Epithelial cell of prostate (primary cell): Measurements from ENCODE around the gene WHAMM.
"Not testable (repeated sequence)": the region's sequence is repeated elsewhere in the genome, so short reads cannot be mapped to it uniquely, and the experiment has no call there.

Experiments
- DNase-seq: peaks from one replicate; pipeline ENCODE4 v3.0.0-alpha.2; 2011; ENCODE audit warnings: low read depth, low spot score
- H3K27ac ChIP-seq: fragments of 450-650 bp; 2 replicates; pipeline ENCODE4 v1.5.1; 2017; ENCODE audit warnings: mild to moderate bottlenecking

WHAMM gene, protein sequence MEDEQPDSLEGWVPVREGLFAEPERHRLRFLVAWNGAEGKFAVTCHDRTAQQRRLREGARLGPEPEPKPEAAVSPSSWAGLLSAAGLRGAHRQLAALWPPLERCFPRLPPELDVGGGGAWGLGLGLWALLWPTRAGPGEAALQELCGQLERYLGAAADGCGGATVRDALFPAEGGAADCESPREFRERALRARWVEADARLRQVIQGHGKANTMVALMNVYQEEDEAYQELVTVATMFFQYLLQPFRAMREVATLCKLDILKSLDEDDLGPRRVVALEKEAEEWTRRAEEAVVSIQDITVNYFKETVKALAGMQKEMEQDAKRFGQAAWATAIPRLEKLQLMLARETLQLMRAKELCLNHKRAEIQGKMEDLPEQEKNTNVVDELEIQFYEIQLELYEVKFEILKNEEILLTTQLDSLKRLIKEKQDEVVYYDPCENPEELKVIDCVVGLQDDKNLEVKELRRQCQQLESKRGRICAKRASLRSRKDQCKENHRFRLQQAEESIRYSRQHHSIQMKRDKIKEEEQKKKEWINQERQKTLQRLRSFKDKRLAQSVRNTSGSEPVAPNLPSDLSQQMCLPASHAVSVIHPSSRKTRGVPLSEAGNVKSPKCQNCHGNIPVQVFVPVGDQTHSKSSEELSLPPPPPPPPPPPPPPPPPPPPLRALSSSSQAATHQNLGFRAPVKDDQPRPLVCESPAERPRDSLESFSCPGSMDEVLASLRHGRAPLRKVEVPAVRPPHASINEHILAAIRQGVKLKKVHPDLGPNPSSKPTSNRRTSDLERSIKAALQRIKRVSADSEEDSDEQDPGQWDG

DNA sequence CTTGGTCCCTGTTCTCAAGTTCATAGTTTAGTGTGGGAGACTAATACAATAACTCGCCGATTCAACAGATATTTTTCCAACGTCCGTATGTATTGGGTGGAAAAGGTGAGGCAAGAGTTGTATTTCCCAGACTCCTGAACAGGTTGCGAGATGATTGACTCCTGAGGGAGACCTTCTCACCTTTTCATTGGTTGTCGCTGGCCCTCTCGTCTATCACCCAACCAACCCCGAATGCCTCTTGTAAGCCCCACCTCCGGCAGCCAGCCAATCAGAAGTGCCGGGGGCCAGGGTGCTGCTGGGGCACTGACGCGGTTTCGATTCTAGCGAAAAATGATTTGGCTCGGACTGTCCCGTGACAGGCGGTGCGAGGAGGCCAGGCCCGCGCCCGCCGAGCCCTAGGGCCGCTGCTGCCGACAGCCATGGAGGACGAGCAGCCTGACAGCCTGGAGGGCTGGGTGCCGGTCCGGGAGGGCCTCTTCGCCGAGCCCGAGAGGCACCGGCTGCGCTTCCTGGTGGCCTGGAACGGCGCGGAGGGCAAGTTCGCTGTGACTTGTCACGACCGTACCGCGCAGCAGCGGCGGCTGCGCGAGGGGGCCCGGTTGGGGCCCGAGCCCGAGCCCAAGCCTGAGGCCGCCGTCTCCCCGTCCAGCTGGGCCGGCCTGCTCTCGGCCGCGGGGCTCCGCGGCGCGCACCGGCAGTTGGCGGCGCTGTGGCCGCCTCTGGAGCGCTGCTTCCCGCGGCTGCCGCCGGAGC is at the start of gene WHAMM:
Gene WHAMM (plus strand): TSS at position 321 of the 753 bp plus-strand sequence. CDS start 99 bp downstream, at position 420.
- DNase-seq = peak; percentile 98
- H3K27ac ChIP-seq = peak within 1 kb of the TSS; percentile 97

DNA sequence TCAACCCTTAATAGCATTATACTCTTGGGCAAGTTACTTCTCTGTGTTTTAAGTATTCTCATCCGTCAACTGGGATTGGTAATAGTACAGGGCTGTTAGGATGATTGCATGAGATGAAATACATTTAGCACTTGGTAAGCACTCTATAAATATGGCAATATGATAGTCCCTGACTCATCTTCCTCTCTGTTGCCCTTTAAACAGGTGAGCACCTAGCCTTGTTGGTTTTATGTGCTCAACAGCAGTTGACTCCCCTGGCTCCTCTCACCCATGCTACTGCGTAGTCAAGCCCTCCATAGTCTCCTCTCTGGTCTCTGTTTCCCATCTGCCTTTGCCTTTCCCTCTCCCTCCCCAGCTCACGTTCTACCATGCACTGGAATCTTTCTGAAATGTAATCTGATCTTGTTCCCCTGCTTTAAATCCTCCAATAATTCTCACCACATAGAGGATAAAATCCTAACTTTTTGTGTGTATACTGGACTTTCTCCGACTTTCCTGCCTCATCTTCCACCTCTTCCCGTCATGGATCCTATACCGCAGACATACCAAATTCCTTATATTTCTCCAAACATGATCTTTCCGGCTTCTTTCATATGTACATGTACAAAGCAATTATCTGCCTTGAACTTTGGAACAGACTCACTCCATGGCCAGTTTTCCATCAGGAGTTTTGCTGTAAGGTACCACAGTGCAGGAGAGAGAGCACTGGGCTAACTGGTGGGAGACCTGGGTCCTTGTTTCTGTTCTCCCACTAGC is 45.9 kb upstream of the WHAMM start:
- no peak for DNase-seq
- H3K27ac ChIP-seq = no peak overlapping the region

DNA sequence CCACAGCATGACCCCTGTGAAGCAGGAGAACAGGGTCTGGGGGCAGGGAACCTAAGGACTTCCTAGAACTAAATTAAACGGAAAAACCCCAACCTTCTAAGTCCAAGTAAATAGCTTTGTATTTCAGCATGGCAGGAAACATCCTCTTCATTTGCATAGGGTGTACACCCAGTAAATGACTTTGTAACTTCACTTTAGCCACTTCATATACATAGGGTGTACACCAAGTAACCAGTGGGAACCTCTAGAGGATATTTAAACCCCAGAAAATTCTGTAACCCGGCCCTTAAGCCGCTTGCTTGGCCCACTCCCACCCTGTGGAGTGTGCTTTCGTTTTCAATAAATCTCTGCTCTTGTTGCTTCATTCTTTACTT is 45.3 kb upstream of the WHAMM start:
- DNase-seq = no peak
- H3K27ac ChIP-seq = no peak overlapping the region

DNA sequence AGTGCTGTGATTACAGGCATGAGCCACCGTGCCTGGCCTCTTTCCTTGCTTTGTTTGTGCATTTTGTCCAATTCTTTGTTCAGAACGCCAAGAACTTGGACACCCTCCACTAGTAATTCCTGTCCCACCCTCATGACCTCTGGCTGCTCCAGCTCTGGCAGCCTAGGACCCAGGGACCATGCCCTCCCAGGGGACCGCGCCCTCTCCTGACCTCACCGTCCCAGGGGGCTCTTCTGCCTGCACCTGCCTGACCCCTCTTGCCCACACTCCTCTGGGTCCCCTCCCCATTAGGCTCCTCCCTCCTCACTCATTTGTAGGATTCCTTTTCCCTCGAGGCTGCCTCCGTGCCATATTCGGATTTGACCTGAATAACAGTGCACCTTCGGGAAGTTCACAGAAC is 44.7 kb upstream of the WHAMM start:
- DNase-seq = no peak
- H3K27ac ChIP-seq = no peak overlapping the region

DNA sequence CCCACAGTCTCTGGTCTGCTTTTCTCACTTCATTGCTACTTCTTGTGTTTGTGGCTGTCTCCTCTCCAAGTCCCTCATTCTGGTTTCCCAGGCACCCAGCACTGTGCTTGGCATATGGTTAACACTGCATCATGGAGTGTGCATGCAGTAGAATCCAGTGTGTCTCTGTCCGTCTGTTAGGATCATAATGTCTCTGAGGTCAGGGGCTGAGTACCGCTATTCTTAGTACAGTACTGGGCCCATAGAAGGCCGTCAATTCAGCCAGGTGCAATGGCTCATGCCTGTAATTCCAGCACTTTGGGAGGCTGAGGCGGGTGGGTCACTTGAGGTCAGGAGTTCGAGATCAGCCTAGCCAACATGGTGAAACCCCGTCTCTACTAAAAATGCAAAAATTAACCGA is 43.2 kb upstream of the WHAMM start:
- DNase-seq, H3K27ac ChIP-seq: not testable (repeated sequence)

DNA sequence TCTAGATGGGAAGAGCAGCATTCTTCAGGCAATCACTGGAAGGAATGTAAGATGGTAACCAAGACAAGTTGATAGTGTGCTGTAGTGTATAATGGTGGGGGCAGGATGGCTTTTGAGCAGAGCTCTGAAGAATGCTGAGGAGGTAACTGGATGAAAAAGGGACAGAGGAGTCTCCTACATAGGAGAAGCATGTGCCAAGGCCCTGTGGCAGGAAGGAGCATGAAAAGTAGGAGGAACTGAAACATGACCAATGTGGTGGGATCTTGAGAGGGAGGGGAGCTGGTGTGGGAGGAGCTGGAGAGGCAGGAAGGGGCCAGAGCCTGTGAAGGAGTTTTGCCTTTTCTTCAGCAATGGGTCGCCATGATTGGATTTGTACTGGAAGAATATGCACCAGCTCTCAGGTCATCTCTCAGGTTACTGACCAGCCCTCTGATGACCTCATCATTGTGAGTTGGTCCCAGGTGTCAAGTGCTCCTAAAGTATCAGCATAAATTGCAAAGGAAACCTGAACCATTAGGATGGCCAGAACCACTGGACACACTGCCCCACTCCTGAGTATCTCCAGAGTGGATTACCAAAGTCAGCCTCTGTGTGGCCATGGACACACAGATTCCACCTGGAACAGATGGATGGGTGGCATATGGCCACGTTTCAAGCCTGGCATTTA is 42.1 kb upstream of the WHAMM start:
- no peak for DNase-seq
- H3K27ac ChIP-seq = no peak overlapping the region

DNA sequence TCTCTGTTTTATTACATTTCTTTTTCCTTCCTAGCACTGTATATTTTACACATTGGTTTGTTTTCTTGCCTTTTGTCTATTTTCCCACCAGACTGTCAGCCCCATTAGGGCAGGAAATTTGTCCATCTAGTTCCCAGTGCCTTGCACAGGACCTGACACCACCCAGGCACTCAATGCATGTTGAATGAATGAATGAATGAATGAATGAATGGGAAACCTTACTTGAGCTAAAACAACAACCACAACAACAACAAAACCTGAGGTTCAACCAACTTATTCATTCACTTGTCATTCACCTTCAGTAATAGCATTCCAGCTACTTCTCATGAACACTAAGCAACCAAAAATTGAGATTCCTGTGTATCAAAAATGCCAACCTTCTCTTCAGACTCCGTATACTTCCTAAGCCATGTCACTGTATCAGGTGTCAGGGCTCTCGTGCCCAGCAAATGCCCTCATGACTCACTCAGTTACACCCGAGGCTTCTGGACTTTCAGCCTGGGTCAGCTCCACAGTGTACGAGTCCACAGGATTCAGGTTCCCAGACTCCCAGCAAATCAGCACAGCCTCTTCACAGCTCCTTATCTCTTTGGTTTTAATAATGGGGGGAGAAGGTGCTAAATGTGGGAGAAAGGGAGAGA is 40.9 kb upstream of the WHAMM start:
- no peak overlapping the region for H3K27ac ChIP-seq
- no peak for DNase-seq

DNA sequence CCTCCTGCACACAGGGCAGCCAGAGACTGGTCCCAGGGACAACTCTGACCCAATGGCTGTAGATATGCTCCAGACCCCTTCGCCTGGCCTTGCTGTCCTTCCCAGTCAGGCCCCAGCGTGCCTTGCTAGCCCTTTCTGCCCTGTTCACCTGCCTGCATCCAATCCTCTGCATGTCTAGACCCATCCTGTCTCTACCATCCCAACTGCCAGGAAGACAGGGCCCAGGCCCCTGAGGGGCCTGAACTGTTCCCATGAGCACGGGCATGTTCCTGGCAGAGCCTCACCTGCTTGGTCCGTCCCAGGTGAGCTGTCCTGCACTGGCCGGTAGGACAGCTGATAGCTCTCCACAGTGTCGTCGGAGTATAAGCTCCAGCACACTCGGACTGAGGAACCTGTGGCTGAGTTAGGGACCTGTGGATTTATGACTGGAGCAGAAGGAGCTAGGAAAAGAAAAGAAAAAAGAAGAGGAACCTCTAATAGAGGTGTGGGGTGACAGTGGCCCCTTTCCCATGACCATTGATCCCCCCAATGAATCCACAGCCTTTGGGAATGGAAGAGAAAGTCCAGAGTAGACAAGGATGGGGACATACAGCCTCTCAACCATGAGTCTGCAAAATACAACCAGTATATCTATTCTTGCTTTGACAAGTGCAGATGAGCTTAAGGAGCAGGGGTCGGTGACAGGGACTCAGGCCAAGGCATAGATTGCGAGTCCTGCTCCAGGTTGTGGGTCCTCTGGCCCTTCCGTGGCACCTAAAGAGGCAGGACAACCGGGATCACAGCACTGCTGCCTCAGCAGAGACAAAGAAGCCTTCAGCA is 37.4 kb upstream of the WHAMM start:
- no peak for DNase-seq

DNA sequence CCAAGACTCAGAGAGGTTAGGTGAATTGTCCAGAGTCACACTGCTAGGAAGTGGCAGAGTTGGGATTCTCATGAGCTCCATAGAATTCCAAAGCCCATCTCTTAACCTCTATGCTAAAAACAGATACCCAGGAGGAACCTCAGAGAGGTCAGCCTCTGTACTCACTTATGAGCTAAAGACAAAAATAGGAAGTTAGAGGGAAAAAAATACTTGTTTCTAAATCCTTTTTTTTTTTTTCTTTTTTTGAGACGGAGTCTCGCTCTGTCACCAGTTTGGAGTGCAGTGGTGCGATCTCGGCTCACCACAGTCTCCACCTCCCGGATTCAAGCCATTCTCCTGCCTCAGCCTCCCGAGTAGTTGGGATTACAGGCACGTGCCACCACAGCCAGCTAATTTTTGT is 34.9 kb upstream of the WHAMM start:
- DNase-seq = no peak
- no peak overlapping the region for H3K27ac ChIP-seq

More for the DNA sequence above, 37.4 kb upstream of the WHAMM start:
- H3K27ac ChIP-seq = no peak overlapping the region

DNA sequence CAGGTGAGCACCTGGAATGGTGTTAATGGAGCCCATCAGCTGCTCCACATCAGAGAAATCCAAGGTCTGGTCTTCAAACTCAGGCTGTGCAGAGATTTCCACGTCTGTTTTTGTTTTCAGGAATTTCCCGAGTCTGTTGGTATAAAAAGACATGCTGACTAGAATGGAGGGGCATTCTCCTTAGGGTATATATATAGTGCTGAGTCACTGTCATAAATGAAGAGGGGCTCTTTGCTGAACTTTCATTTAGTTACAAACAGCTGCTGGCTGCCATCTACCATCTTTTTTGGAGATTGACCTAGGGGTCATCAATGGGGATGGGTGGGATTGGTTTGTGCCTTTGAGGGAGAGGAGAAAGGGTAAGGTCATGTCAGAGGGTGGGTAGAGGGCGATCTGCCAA is 30.7 kb upstream of the WHAMM start:
- H3K27ac ChIP-seq = no peak overlapping the region
- no peak for DNase-seq

DNA sequence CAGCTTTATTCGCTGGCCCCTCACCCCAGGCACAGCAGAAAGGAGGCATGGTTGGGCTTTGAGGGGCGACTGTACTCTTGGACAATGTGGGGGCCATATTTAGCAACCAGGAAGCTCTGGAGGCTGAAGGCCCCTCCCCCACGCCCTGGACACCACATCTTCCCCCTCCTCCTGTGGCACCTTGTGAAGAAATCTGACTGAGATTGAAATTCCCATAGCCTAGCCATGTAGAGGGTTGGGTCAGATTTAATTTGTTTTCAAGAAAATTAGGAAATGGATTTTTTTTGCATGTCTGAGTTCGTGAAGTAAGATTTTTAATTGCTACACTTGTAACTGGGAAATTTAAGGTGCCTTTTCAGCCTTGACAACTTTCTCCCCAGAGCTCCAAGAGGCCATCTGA is 28.1 kb upstream of the WHAMM start:
- H3K27ac ChIP-seq = no peak overlapping the region
- no peak for DNase-seq

DNA sequence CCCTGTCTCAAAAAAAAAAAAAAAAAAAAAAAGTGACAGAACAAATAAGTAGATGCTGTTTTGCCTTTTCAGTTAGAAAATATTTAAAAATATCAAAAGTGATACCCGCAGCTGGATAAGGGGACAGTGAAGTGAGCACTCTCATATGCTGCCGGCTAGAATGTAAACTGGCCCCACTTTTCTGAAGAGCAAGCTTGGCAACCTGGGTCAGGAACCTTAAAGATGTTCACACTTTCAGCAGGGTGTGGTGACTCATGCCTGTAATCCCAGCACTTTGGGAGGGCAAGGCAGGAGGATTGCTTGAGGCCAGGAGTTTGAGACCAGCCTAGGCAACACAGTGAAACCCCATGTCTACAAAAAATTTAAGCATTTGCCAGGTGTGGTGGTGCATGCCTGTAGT is 20.9 kb upstream of the WHAMM start:
- no peak overlapping the region for H3K27ac ChIP-seq
- no peak for DNase-seq

DNA sequence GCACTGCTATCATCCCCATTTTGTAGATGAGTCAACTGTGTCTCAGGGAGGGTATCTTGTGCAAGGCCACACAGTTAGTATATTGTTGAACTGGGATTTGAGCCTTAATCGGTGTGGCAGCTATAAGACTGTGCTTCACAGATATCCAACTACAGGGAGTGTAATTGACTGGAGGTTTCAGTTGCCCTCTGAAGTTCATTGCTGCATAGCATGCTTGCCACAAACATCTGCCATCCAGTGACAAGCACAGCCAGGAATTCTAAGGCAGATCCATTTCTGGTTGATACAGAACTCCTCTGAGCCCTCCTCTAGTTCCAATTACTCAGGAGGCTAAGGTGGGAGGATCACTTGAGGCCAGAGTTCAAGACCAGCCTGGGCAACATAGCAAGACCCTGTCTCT is 19.9 kb upstream of the WHAMM start:
- H3K27ac ChIP-seq = no peak overlapping the region
- DNase-seq = no peak

DNA sequence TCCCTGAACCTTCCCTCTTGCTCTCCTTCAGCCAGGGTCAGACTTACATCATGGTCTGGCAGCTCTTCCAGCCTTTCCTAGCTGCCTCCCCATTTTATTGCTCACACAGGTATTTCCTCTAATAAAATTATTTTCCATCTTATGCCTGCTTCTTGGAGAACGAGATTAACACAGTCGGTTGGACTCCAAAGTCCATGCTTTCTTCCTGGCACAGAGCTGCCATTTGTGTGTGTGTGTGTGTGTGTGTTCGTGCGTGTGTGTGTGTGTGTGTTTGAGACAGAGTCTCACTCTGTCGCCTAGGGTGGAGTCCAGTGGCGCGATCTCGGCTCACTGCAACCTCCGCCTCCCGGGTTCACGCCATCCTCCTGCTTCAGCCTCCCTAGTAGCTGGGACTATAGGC is 19.1 kb upstream of the WHAMM start:
- no peak for DNase-seq
- H3K27ac ChIP-seq = no peak overlapping the region

DNA sequence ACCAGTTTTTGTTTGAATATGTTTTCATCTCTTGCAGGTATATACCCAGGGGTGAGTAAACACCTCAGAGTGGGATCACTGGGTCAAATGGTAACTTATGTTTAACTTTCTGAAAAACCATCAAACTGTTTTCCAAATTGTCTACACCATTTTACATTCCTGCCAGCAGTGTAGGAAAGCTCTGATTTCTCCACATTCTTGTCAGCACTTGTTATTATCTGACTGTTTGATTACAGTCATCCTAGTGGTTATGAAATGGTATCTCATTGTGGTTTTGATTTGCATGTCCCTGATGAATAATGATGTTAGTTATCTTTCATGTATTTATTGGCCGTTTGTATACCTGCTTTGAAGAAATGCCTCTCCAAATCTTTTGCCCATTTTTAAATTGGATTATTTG is 17.4 kb upstream of the WHAMM start:
- H3K27ac ChIP-seq = no peak overlapping the region
- DNase-seq = peak; percentile 63

DNA sequence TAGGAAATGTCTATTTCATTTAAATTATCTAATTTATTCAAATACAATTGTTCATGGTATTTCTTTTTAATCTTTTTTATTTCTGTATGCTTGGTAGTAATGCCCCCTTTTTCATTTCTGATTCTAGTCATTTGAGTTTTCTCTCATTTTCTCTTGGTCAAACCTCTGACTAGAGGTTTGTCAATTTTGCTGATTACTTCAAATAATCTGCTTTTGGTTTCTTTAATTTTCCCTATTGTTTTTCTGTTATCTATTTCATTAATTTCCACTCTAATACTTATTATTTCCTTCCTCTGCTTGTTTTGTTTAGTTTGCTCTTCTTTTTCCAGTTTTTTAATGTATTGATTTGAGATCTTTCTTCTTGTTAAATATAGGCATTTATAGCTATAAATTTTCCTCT is 15.7 kb upstream of the WHAMM start:
- no peak overlapping the region for H3K27ac ChIP-seq
- no peak for DNase-seq

DNA sequence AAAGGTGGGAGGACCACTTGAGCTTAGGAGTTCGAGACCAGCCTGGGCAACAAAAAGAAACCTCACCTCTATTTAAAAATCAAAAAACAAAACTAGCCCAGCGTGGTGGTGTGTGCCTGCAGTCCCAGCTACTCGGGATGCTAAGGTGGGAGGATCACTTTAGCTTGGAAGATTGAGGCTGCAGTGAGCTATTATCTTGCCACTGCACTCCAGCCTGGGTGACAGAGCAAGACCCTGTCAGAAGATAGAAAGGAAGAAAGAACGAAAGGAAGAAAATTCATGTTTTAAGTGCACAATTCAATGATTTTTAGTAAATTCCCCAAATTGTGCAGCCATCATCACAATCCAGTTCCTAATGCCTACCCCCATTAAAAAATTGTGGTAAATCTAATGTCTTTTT is 11.3 kb upstream of the WHAMM start:
- DNase-seq = no peak
- H3K27ac ChIP-seq = no peak overlapping the region

DNA sequence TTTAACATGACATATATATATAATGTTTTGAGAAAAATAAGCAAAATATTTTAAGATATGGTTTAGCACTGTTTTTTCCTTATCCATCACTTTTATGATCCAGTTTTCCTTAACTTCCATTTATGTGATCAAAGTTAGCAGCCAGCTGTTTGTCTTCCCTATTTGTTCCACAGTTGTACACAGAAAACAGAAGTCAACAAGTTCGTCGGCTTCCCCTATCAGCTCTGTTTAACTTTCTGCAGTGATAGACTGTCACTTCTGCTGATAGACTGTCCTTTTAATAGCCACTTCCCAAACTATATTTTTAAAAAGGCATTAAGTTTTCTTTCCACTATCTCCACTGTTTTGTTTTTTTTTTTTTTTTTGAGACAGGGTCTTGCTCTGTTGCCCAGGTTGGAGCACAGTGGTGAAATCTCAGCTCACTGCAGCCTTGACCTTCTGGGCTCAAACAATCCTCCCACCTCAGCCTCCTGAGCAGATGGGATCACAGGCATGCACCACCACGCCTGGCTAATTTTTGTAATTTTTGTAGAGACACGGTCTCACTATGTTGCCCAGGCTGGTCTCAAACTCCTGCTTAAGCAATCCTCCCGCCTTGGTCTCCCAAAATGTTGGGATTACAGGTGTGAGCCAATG is 10.8 kb upstream of the WHAMM start:
- no peak for DNase-seq
- H3K27ac ChIP-seq = no peak overlapping the region
